H1 (cell line): Measurements from ENCODE around the gene FANK1. TPM values are rescaled to one million over a fixed set of nuclear protein-coding genes. Genes with fewer than 3 reads are reported as not detected.

Experiments used
- BRCA1 ChIP-seq: IDR thresholded peaks from 2 replicates; pipeline ENCODE4 v1.6.1; 2012; ENCODE audit warnings: low read depth, low read length, improper control_type of control experiment
- CHD2 ChIP-seq: IDR thresholded peaks from 2 replicates; pipeline ENCODE4 v1.6.1; 2012; ENCODE audit warnings: low read length, improper control_type of control experiment
- CHD7 ChIP-seq: fragments of 300-600 bp; sonication (generic); IDR thresholded peaks from 2 replicates; pipeline ENCODE4 v1.7.1; 2012; ENCODE audit warnings: low read length, moderate library complexity, mild to moderate bottlenecking, inconsistent platforms; ENCODE audit not compliant: insufficient replicate concordance
- EZH2 ChIP-seq: fragments of 200-600 bp; sonication (generic); IDR thresholded peaks from 2 replicates; pipeline ENCODE4 v1.7.1; 2012; ENCODE audit warnings: low read depth, mild to moderate bottlenecking, moderate library complexity, low read length, inconsistent platforms; ENCODE audit not compliant: severe bottlenecking
- HDAC2 ChIP-seq, 2 experiments: fragments of 300-600 bp in 1 of 2; sonication (generic) in 1 of 2; IDR thresholded peaks; 2 replicates each; pipeline ENCODE4 v1.6.1; 2011 to 2012; ENCODE audit warnings: low read depth in 2 of 2, low read length in 2 of 2, mild to moderate bottlenecking in 2 of 2, moderate library complexity in 2 of 2, borderline replicate concordance in 1 of 2, inconsistent platforms in 1 of 2
- MAFK ChIP-seq: IDR thresholded peaks from 2 replicates; pipeline ENCODE4 v1.6.1; 2012; ENCODE audit warnings: low read depth, mild to moderate bottlenecking, improper control_type of control experiment, low read length
- POU5F1 ChIP-seq: IDR thresholded peaks from 2 replicates; pipeline ENCODE4 v1.6.1; 2011; ENCODE audit warnings: low read depth, mild to moderate bottlenecking, low read length, moderate library complexity
- RFX5 ChIP-seq: IDR thresholded peaks from 2 replicates; pipeline ENCODE4 v1.6.1; 2011; ENCODE audit warnings: low read depth, low read length, improper control_type of control experiment, borderline replicate concordance
- SP1 ChIP-seq: IDR thresholded peaks from 2 replicates; pipeline ENCODE4 v1.6.1; 2011; ENCODE audit warnings: low read depth, low read length
- TBP ChIP-seq: IDR thresholded peaks from 2 replicates; pipeline ENCODE4 v1.6.1; 2011; ENCODE audit warnings: low read depth, low read length, improper control_type of control experiment
- polyA plus RNA-seq, 7 experiments: library from polyadenylated mRNA; depleted of rRNA in 3 of 7; stranded (reverse) in 5 of 7; unstranded in 2 of 7; fragments of >200 nt in 5 of 7; fragments of 200-250 nt in 2 of 7; gene quantifications; 1 replicate in 5 of 7; 2 replicates in 1 of 7; 4 replicates in 1 of 7; pipeline versions ENCODE4 v1.2.1 to v1.2.3, GENCODE V29; 2011 to 2013; ENCODE audit warnings: missing spikeins in 2 of 7, mixed read lengths in 2 of 7
- total RNA-seq: library from RNA; stranded (reverse); fragmentation: NEBNext Ultra II Directional; extraction: Animal tissue kit (Norgen Biotek cat#: 25700); gene quantifications from 2 replicates; pipeline ENCODE4 v1.2.1, GENCODE V29; 2021
- TF ChIP-seq, protein P1 (sequence below): IDR thresholded peaks from 2 replicates; pipeline ENCODE4 v1.6.1; 2012; ENCODE audit warnings: inconsistent platforms

FANK1 gene
- total and polyA plus RNA-seq, 2 of the 8 experiments (the other 6 are each of a cell fraction or from before 2014, with no cell fraction given) = 1.2 TPM; not detected in 1

GRCh38 chr10:125881192-125881591 is 15.2 kb upstream of the FANK1 start, which contains the start of gene DHX32 (continued):
- TF ChIP-seq CHD7 (peak; percentile 49), MAFK (no peak), BRCA1 (no peak), HDAC2 (IDR thresholded peaks at IDR 0.05; ENCODE audit: borderline replicate concordance in 1 of 2, low read depth in 2 of 2, low read length in 2 of 2) (0 out of 4 replicates have a peak, but pooled peaks of 1 of the 2 experiments have one; percentile 6), POU5F1 (peak; percentile 32; the same call in 1 of the 2 replicates), CHD2 (no peak), EZH2 (no peak), RFX5 (no peak), SP1 (peak; percentile 67; the same call in 1 of the 2 replicates), TBP (peak; percentile 56; the same call in 1 of the 2 replicates)
- TF ChIP-seq, protein P1, sequence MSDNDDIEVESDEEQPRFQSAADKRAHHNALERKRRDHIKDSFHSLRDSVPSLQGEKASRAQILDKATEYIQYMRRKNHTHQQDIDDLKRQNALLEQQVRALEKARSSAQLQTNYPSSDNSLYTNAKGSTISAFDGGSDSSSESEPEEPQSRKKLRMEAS = peak; percentile 91
